GM19035 (cell line): ENCODE results near the gene MCL1.
"Not testable (repeated sequence)": the region's sequence is repeated elsewhere in the genome, so short reads cannot be mapped to it uniquely, and the experiment has no call there.

ENCODE experiments used
- ATAC-seq: cut with Tn5 transposase; IDR thresholded peaks from one replicate; pipeline ENCODE4 v1.9.1; 2021; ENCODE audit not compliant: unreplicated experiment

MCL1 gene

GRCh38 chr1:150573648-150574071, 5.8 kb downstream of the MCL1 start:
- ATAC-seq, result not testable (repeated sequence)

GRCh38 chr1:150572918-150573647, 6.3 kb downstream of the MCL1 start:
- ATAC-seq, result no peak

GRCh38 chr1:150568594-150568966, 10.8 kb downstream of the MCL1 start:
- no peak for ATAC-seq

- ATAC-seq, result no peak
Observed at GRCh38 chr1:150567717-150568593, 11.5 kb downstream of the MCL1 start.

- ATAC-seq, result no peak
Observed at GRCh38 chr1:150567341-150567716, 12.1 kb downstream of the MCL1 start.

GRCh38 chr1:150566589-150567340, 12.6 kb downstream of the MCL1 start:
- ATAC-seq, result no peak

GRCh38 chr1:150565240-150565991, 14.0 kb downstream of the MCL1 start:
- ATAC-seq, result not testable (repeated sequence)

- no peak for ATAC-seq
Observed at GRCh38 chr1:150564051-150564991, 15.1 kb downstream of the MCL1 start.

GRCh38 chr1:150563340-150564038, 15.9 kb downstream of the MCL1 start:
- peak; percentile 23 for ATAC-seq

GRCh38 chr1:150562446-150563339, 16.7 kb downstream of the MCL1 start:
- ATAC-seq, result peak; percentile 42

- peak; percentile 40 for ATAC-seq
Observed at GRCh38 chr1:150561974-150562445, 17.4 kb downstream of the MCL1 start.

- no peak for ATAC-seq
Observed at GRCh38 chr1:150561254-150561973, 18.0 kb downstream of the MCL1 start.

GRCh38 chr1:150560576-150561253, 18.7 kb downstream of the MCL1 start:
- ATAC-seq, result no peak

GRCh38 chr1:150560011-150560438, 19.4 kb downstream of the MCL1 start:
- ATAC-seq, result no peak

GRCh38 chr1:150559656-150560010, 19.8 kb downstream of the MCL1 start:
- no peak for ATAC-seq

GRCh38 chr1:150558761-150559655, 20.4 kb downstream of the MCL1 start:
- ATAC-seq, result no peak
